BE2C (cell line): Measurements from ENCODE around the gene OPCML.

Source experiments
- DNase-seq: peaks from one replicate; pipeline ENCODE4 v3.0.0-alpha.2; 2020
- H3K27me3 ChIP-seq: fragments of 250-450 bp; sonication (Bioruptor Pico); 2 replicates; pipeline ENCODE4 v1.5.1; 2020; ENCODE audit warnings: mild to moderate bottlenecking
- H3K36me3 ChIP-seq: fragments of 250-450 bp; sonication (Bioruptor Pico); 2 replicates; pipeline ENCODE4 v1.5.1; 2020; ENCODE audit warnings: mild to moderate bottlenecking
- H3K4me1 ChIP-seq: fragments of 250-450 bp; sonication (Bioruptor Pico); 2 replicates; pipeline ENCODE4 v1.5.1; 2020
- H3K4me3 ChIP-seq: 2 replicates; pipeline ENCODE4 v1.5.1; 2011; ENCODE audit warnings: low read depth, low read length
- H3K9me3 ChIP-seq: fragments of 250-450 bp; sonication (Bioruptor Pico); 2 replicates; pipeline ENCODE4 v1.5.1; 2020
- TF ChIP-seq, protein P1 (sequence below): IDR thresholded peaks from 2 replicates; pipeline ENCODE4 v1.5.1; 2012; ENCODE audit warnings: mild to moderate bottlenecking, low read depth, low read length

Gene OPCML

DNA sequence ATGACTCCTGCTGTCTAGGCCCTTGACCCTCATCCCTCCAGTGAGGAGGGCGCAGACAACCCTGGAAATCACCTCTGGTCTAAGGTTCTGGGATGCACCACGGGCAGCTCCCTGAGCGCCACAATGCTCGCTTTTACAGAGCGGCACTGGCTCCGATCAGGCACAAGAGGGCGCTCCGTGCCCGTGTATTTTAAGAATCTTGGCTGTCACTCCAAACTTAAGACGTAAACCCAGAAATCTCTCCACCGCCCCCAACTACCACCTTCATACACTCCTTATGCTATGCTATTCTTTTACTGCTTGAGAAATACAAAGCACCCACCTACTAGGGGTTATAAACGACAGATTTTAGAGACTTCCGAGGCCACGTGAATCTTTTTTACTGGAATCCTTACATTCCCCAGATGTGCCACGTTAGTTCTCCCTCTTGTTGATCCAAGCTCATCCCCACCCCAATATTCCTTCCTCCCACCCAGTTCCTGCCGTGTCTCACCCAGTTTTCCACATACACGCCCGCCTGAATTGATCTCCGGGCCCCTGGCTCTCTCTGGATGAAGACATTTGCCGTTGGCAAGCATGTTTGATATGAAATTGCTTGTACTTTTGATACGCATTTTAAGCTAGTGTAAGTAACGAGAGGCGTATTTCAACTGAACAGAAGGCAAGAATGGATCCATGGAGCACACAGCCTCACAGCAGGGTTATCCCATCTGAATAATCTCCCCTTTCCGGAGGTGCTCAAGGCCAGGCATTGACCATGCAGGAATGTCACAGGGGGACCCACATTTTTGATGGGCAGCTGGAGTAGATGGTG is 453.5 kb downstream of the OPCML start:
- TF ChIP-seq, protein P1, sequence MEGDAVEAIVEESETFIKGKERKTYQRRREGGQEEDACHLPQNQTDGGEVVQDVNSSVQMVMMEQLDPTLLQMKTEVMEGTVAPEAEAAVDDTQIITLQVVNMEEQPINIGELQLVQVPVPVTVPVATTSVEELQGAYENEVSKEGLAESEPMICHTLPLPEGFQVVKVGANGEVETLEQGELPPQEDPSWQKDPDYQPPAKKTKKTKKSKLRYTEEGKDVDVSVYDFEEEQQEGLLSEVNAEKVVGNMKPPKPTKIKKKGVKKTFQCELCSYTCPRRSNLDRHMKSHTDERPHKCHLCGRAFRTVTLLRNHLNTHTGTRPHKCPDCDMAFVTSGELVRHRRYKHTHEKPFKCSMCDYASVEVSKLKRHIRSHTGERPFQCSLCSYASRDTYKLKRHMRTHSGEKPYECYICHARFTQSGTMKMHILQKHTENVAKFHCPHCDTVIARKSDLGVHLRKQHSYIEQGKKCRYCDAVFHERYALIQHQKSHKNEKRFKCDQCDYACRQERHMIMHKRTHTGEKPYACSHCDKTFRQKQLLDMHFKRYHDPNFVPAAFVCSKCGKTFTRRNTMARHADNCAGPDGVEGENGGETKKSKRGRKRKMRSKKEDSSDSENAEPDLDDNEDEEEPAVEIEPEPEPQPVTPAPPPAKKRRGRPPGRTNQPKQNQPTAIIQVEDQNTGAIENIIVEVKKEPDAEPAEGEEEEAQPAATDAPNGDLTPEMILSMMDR, result peak; percentile 86
- Histone ChIP-seq H3K4me1 (no peaks in the 10 kb centered on the region), H3K9me3 (no peaks in the 10 kb centered on the region), H3K27me3 (peaks cover 45% of the 10 kb centered on the region), H3K36me3 (no peaks in the 10 kb centered on the region), H3K4me3 (no peak overlapping the region)
- peak; percentile 56 for DNase-seq

GRCh38 chr11:133078012-133078411 is 454.3 kb downstream of the OPCML start:
- no peak overlapping the region for H3K4me3 ChIP-seq
- no peak for DNase-seq
- TF ChIP-seq, protein P1, result no peak
- no peaks in the 10 kb centered on the region for H3K4me1 ChIP-seq
- H3K9me3 ChIP-seq, result no peaks in the 10 kb centered on the region
- no peaks in the 10 kb centered on the region for H3K36me3 ChIP-seq
- peaks cover 38% of the 10 kb centered on the region for H3K27me3 ChIP-seq

DNA sequence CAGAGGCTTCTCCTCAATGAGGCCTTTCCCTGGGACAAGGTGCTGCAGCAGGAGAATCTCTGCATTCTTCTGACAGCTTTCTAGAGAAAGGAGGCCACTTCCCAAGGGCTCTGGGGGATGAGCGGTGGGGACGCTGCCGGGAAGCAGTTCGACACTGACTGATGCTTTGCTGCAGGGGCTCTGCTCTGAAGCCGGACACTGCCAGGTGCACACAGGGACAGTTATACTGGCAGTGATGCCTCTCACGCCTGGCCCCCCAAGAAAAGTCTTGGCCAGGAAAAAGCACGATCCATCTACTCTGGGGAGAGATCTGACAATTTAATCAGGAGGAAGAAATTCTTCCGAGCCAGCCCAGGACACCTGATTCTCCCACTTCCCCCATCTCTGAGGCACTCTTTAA is 456.9 kb downstream of the OPCML start:
- H3K36me3 ChIP-seq, result no peaks in the 10 kb centered on the region
- no peak for DNase-seq
- H3K27me3 ChIP-seq, result peaks cover 24% of the 10 kb centered on the region
- no peak overlapping the region for H3K4me3 ChIP-seq
- no peaks in the 10 kb centered on the region for H3K9me3 ChIP-seq
- TF ChIP-seq, protein P1, result no peak
- no peaks in the 10 kb centered on the region for H3K4me1 ChIP-seq

DNA sequence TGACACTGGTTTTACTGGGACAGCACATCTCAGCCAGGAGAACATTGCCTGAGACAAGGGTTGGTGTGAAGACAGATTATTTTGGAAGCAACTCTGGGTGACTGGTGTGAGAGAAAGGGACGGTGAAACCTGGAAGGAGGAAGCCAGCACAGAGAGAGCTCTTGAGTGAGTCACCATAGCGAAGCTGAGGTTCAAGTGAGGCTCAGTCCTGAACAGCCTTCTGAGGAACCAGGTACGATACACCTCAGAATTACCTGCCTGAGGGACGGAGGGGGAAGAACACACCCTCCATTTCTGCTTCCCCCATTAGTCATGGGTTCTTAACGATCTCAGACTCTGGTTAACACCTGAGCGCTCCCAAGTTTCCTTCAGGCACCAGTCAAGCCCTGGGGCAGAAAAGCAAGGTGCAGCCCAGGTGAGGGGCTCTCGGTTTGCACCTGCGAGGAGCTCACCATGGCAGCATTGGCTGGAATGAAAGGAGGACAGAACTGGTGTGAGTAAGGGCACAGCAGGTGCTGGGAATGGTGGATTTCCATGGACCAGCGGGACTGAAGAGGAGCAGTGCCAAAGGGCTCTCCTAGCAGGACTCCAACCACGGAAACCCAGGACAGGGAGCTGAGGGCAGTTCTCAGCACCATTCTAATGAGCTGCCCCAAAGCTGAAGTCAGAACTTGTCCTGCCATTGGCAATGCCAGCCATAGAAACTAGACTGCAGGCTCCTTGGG is 459.3 kb downstream of the OPCML start:
- no peak for DNase-seq
- no peaks in the 10 kb centered on the region for H3K9me3 ChIP-seq
- H3K4me3 ChIP-seq, result no peak overlapping the region
- TF ChIP-seq, protein P1, result no peak
- H3K36me3 ChIP-seq, result no peaks in the 10 kb centered on the region
- peaks cover 9% of the 10 kb centered on the region for H3K27me3 ChIP-seq
- no peaks in the 10 kb centered on the region for H3K4me1 ChIP-seq

GRCh38 chr11:133072378-133072777 is 459.9 kb downstream of the OPCML start:
- Histone ChIP-seq H3K36me3 (no peaks in the 10 kb centered on the region), H3K27me3 (peaks cover 4% of the 10 kb centered on the region; the same call in 1 of the 2 replicates), H3K4me1 (no peaks in the 10 kb centered on the region), H3K4me3 (no peak overlapping the region), H3K9me3 (no peaks in the 10 kb centered on the region)
- TF ChIP-seq, protein P1, result no peak
- DNase-seq, result no peak

GRCh38 chr11:133070791-133071190 is 461.5 kb downstream of the OPCML start:
- no peaks in the 10 kb centered on the region for H3K36me3 ChIP-seq
- H3K4me1 ChIP-seq, result no peaks in the 10 kb centered on the region
- TF ChIP-seq, protein P1, result no peak
- DNase-seq, result no peak
- no peaks in the 10 kb centered on the region for H3K9me3 ChIP-seq
- no peaks in the 10 kb centered on the region; the same call in 1 of the 2 replicates for H3K27me3 ChIP-seq
- no peak overlapping the region for H3K4me3 ChIP-seq
